HG03432 (cell line): ENCODE measurements around the gene COL4A2.
"Not testable (repeated sequence)": the region's sequence is repeated elsewhere in the genome, so short reads cannot be mapped to it uniquely, and the experiment has no call there.

ENCODE experiments used
- ATAC-seq: cut with Tn5 transposase; IDR thresholded peaks from one replicate; pipeline ENCODE4 v1.9.1; 2021; ENCODE audit warnings: mild to moderate bottlenecking, moderate library complexity; ENCODE audit not compliant: unreplicated experiment

COL4A2 gene

GRCh38 chr13:110374431-110375370 is 67.6 kb downstream of the COL4A2 start:
- no peak for ATAC-seq

GRCh38 chr13:110376120-110376519 is 69.0 kb downstream of the COL4A2 start:
- no peak for ATAC-seq

- no peak for ATAC-seq
These were observed 70.2 kb downstream of the COL4A2 start for GRCh38 chr13:110377178-110377825.

- ATAC-seq = no peak
These were observed 70.7 kb downstream of the COL4A2 start for GRCh38 chr13:110377826-110378201.

- no peak for ATAC-seq
These were observed 72.3 kb downstream of the COL4A2 start for GRCh38 chr13:110379358-110379757.

GRCh38 chr13:110379905-110380341 is 72.8 kb downstream of the COL4A2 start:
- no peak for ATAC-seq

- ATAC-seq = no peak
These were observed 73.4 kb downstream of the COL4A2 start for GRCh38 chr13:110380359-110381028.

- no peak for ATAC-seq
These were observed 73.9 kb downstream of the COL4A2 start for GRCh38 chr13:110381029-110381360.

GRCh38 chr13:110382229-110382628 is 75.1 kb downstream of the COL4A2 start:
- ATAC-seq = no peak

GRCh38 chr13:110382830-110383229 is 75.7 kb downstream of the COL4A2 start:
- ATAC-seq = no peak

GRCh38 chr13:110387451-110388107 is 80.5 kb downstream of the COL4A2 start:
- peak; percentile 97 for ATAC-seq

- ATAC-seq = no peak
These were observed 81.2 kb downstream of the COL4A2 start for GRCh38 chr13:110388108-110388943.

- no peak for ATAC-seq
These were observed 83.5 kb downstream of the COL4A2 start for GRCh38 chr13:110390567-110390966.

- ATAC-seq = no peak
These were observed 84.2 kb downstream of the COL4A2 start for GRCh38 chr13:110391273-110391672.

- ATAC-seq = no peak
These were observed 85.6 kb downstream of the COL4A2 start for GRCh38 chr13:110392510-110393240.

GRCh38 chr13:110393761-110394160 is 86.7 kb downstream of the COL4A2 start:
- ATAC-seq = no peak

- ATAC-seq = no peak
These were observed 87.3 kb downstream of the COL4A2 start for GRCh38 chr13:110394371-110394841.

GRCh38 chr13:110395616-110396015 is 88.5 kb downstream of the COL4A2 start:
- not testable (repeated sequence) for ATAC-seq

- ATAC-seq = no peak
These were observed 89.4 kb downstream of the COL4A2 start for GRCh38 chr13:110396476-110396875.
